ENCODE results near the gene LRWD1. TPM values are rescaled to one million over a fixed set of nuclear protein-coding genes. Genes with fewer than 3 reads are reported as not detected.

Gene LRWD1
- total RNA-seq, 1 experiment from 2014 or later = 55.8 TPM

- Histone ChIP-seq H3K36me3 (ENCODE audit: control insufficient read depth, insufficient read depth, low read length) (no peaks in the 10 kb centered on the region; the same call in 1 of the 2 replicates), H3K9me3 (ENCODE audit: control insufficient read depth, insufficient read depth, low read depth, low read length) (no peaks in the 10 kb centered on the region), H3K27ac (ENCODE audit: low read length) (no peak overlapping the region), H3K4me1 (ENCODE audit: control insufficient read depth, insufficient read depth, low read length) (peaks cover 16% of the 10 kb centered on the region), H3K4me3 (ENCODE audit: low read depth in 2 of 2, low read length in 2 of 2) (no peak overlapping the region), H3K27me3 (ENCODE audit: control insufficient read depth, insufficient read depth, low read length) (no peaks in the 10 kb centered on the region)
- in situ Hi-C loops (cut with HindIII; ENCODE audit: low pct_unique_long_range_greater_than_20kb, low sequenced_read_pairs) = no loop called here
- no peak for DNase-seq (ENCODE audit: low read depth, low spot score)
- BruUV-seq (replicated peaks) = no TSS peak
- CTCF ChIA-PET = no interaction called here
- POLR2A ChIA-PET = no interaction called here
- intact Hi-C loops (cut with micrococcal nuclease; ENCODE audit: unreplicated experiment) = no loop called here
- TF ChIP-seq POLR2AphosphoS5 (IDR thresholded peaks at IDR 0.05; ENCODE audit: low read depth, low read length) (no peak), SIN3A (IDR thresholded peaks at IDR 0.05; ENCODE audit: borderline replicate concordance, insufficient read depth, low read depth, low read length) (no peak), TCF7L2 (IDR thresholded peaks at IDR 0.05; ENCODE audit: low read depth, low read length) (no peak), CTCF (IDR thresholded peaks at IDR 0.05) (no peak), REST (IDR thresholded peaks at IDR 0.05; ENCODE audit: insufficient read depth in 1 of 2, low read depth in 2 of 2, low read length in 1 of 2) (no peak)
- no peak for ATAC-seq
Observed at GRCh38 chr7:102427019-102427405, 37.8 kb upstream of the LRWD1 start.

GRCh38 chr7:102429141-102429899 is 35.5 kb upstream of the LRWD1 start:
- TF ChIP-seq SIN3A (IDR thresholded peaks at IDR 0.05; ENCODE audit: borderline replicate concordance, insufficient read depth, low read depth, low read length) (no peak), REST (IDR thresholded peaks at IDR 0.05; ENCODE audit: insufficient read depth in 1 of 2, low read depth in 2 of 2, low read length in 1 of 2) (no peak), POLR2AphosphoS5 (IDR thresholded peaks at IDR 0.05; ENCODE audit: low read depth, low read length) (no peak), CTCF (IDR thresholded peaks at IDR 0.05) (no peak), TCF7L2 (IDR thresholded peaks at IDR 0.05; ENCODE audit: low read depth, low read length) (no peak)
- CTCF ChIA-PET = interaction anchor here (0.6 kb wide), 2 partner anchors 19 to 22 kb away, joined by 3 read pairs; no protein-coding TSS in a partner anchor
- POLR2A ChIA-PET = no interaction called here
- in situ Hi-C loops (cut with HindIII; ENCODE audit: low pct_unique_long_range_greater_than_20kb, low sequenced_read_pairs) (no loop called here), intact Hi-C loops (cut with micrococcal nuclease; ENCODE audit: unreplicated experiment) (no loop called here)
- Histone ChIP-seq H3K27me3 (ENCODE audit: control insufficient read depth, insufficient read depth, low read length) (no peaks in the 10 kb centered on the region), H3K36me3 (ENCODE audit: control insufficient read depth, insufficient read depth, low read length) (no peaks in the 10 kb centered on the region; the same call in 1 of the 2 replicates), H3K4me3 (ENCODE audit: low read depth in 2 of 2, low read length in 2 of 2) (no peak overlapping the region), H3K9me3 (ENCODE audit: control insufficient read depth, insufficient read depth, low read depth, low read length) (no peaks in the 10 kb centered on the region), H3K4me1 (ENCODE audit: control insufficient read depth, insufficient read depth, low read length) (peaks cover 25% of the 10 kb centered on the region), H3K27ac (ENCODE audit: low read length) (no peak overlapping the region)
- no TSS peak for BruUV-seq (replicated peaks)
- ATAC-seq = no peak
- DNase-seq (ENCODE audit: low read depth, low spot score) = no peak
